SK-N-SH treated with all-trans-retinoic acid at 6 μM for 48 hours (cell line): ENCODE measurements around the gene SKOR1.

Source experiments
- CREB5 ChIP-seq: fragments of 250-450 bp; sonication (Bioruptor Pico); IDR thresholded peaks from 2 replicates; pipeline ENCODE4 v1.5.1; 2020; ENCODE audit warnings: low read depth, mild to moderate bottlenecking, moderate library complexity
- CSRNP3 ChIP-seq: fragments of 250-450 bp; sonication (Bioruptor Pico); IDR thresholded peaks from 2 replicates; pipeline ENCODE4 v1.5.1; 2021; ENCODE audit warnings: mild to moderate bottlenecking, moderate library complexity
- OSR1 ChIP-seq: fragments of 250-450 bp; sonication (Bioruptor Pico); IDR thresholded peaks from 2 replicates; pipeline ENCODE4 v1.8.0; 2022; ENCODE audit warnings: moderate library complexity, mild to moderate bottlenecking, inconsistent platforms
- PATZ1 ChIP-seq: fragments of 250-450 bp; sonication (Bioruptor Pico); IDR thresholded peaks from 2 replicates; pipeline ENCODE4 v1.8.0; 2020; ENCODE audit warnings: mild to moderate bottlenecking, moderate library complexity, borderline replicate concordance
- POU6F1 ChIP-seq: fragments of 250-450 bp; sonication (Bioruptor Pico); IDR thresholded peaks from 2 replicates; pipeline ENCODE4 v1.8.0; 2021; ENCODE audit warnings: low read depth, mild to moderate bottlenecking, moderate library complexity, borderline replicate concordance
- PPARA ChIP-seq: fragments of 250-450 bp; sonication (Bioruptor Pico); IDR thresholded peaks from 2 replicates; pipeline ENCODE4 v1.5.0; 2020; ENCODE audit warnings: mild to moderate bottlenecking, borderline replicate concordance
- SNAI2 ChIP-seq: fragments of 250-450 bp; sonication (Bioruptor Pico); IDR thresholded peaks from 2 replicates; pipeline ENCODE4 v1.5.0; 2020; ENCODE audit warnings: mild to moderate bottlenecking, moderate library complexity
- TCF4 ChIP-seq: fragments of 250-450 bp; sonication (Bioruptor Pico); IDR thresholded peaks from 2 replicates; pipeline ENCODE4 v1.8.0; 2021; ENCODE audit warnings: mild to moderate bottlenecking, moderate library complexity, borderline replicate concordance
- TOX ChIP-seq: fragments of 250-450 bp; sonication (Bioruptor Pico); IDR thresholded peaks from 2 replicates; pipeline ENCODE4 v1.8.0; 2021; ENCODE audit warnings: mild to moderate bottlenecking, moderate library complexity, borderline replicate concordance
- TSHZ2 ChIP-seq: fragments of 250-450 bp; sonication (Bioruptor Pico); IDR thresholded peaks from 2 replicates; pipeline ENCODE4 v1.5.0; 2020; ENCODE audit warnings: mild to moderate bottlenecking, moderate library complexity
- ZC3H10 ChIP-seq: fragments of 250-450 bp; sonication (Bioruptor Pico); IDR thresholded peaks from 2 replicates; pipeline ENCODE4 v1.5.1; 2021; ENCODE audit warnings: mild to moderate bottlenecking, moderate library complexity
- ZNF70 ChIP-seq: fragments of 450-650 bp; formaldehyde crosslinking; IDR thresholded peaks from 2 replicates; pipeline ENCODE4 v1.5.0; 2020; ENCODE audit warnings: mild to moderate bottlenecking, moderate library complexity
- ZNF8 ChIP-seq: fragments of 450-650 bp; formaldehyde crosslinking; IDR thresholded peaks from 2 replicates; pipeline ENCODE4 v1.5.0; 2020; ENCODE audit warnings: mild to moderate bottlenecking, moderate library complexity

- no peak for TF ChIP-seq TOX (CRISPR knock-in tag)
- no peak for TF ChIP-seq OSR1 (CRISPR knock-in tag)
- no peak for TF ChIP-seq POU6F1 (CRISPR knock-in tag)
- TF ChIP-seq ZNF8 = no peak
- no peak for TF ChIP-seq PPARA (CRISPR knock-in tag)
- no peak for TF ChIP-seq CREB5 (CRISPR knock-in tag)
- TF ChIP-seq PATZ1 (CRISPR knock-in tag) = no peak
- no peak for TF ChIP-seq TSHZ2 (CRISPR knock-in tag)
- no peak for TF ChIP-seq TCF4 (CRISPR knock-in tag)
- no peak for TF ChIP-seq SNAI2 (CRISPR knock-in tag)
- TF ChIP-seq CSRNP3 (CRISPR knock-in tag) = no peak
- TF ChIP-seq ZNF70 (CRISPR knock-in tag) = no peak
- TF ChIP-seq ZC3H10 (CRISPR knock-in tag) = no peak
Measured at GRCh38 chr15:67850336-67850735, 25.0 kb downstream of the SKOR1 start.
